Liver (tissue), 9 donors: Measurements from ENCODE around the gene PEX19. TPM values are rescaled to one million over a fixed set of nuclear protein-coding genes. Genes with fewer than 3 reads are reported as not detected.

Experiments used
- DNase-seq: peaks from one replicate; pipeline ENCODE4 v3.0.0-alpha.2; 2017; ENCODE audit warnings: low spot score
- H3K27ac ChIP-seq, 2 donors: one replicate each; pipeline ENCODE4 v1.7.0; 2013; ENCODE audit warnings: inconsistent platforms in 2 of 2, low read length in 2 of 2, control low read depth in 1 of 2, low read depth in 1 of 2, mild to moderate bottlenecking in 1 of 2
- H3K27me3 ChIP-seq, 4 donors: one replicate each; pipeline versions ENCODE4 v1.6.1 to v1.7.0; 2013; ENCODE audit warnings: low read length in 3 of 4, inconsistent platforms in 1 of 4, mild to moderate bottlenecking in 1 of 4, moderate library complexity in 1 of 4; ENCODE audit not compliant: control insufficient read depth in 4 of 4, insufficient read depth in 4 of 4
- H3K36me3 ChIP-seq, 4 donors: one replicate each; pipeline versions ENCODE4 v1.6.1 to v1.7.0; 2013; ENCODE audit warnings: low read length in 3 of 4, mild to moderate bottlenecking in 3 of 4, low read depth in 1 of 4, moderate library complexity in 1 of 4; ENCODE audit not compliant: control insufficient read depth in 4 of 4, insufficient read depth in 3 of 4
- H3K4me1 ChIP-seq, 4 donors: one replicate each; pipeline versions ENCODE4 v1.6.1 to v1.7.0; 2013; ENCODE audit warnings: low read length in 3 of 4, mild to moderate bottlenecking in 3 of 4, moderate library complexity in 1 of 4; ENCODE audit not compliant: control insufficient read depth in 4 of 4, insufficient read depth in 4 of 4
- H3K4me3 ChIP-seq, 3 donors: one replicate each; pipeline versions ENCODE4 v1.6.1 to v1.7.0; 2013; ENCODE audit warnings: low read length in 3 of 3, control low read depth in 1 of 3, low read depth in 1 of 3, mild to moderate bottlenecking in 1 of 3
- H3K9ac ChIP-seq, 2 donors: one replicate each; pipeline ENCODE4 v1.7.0; 2013; ENCODE audit warnings: low read length in 2 of 2, mild to moderate bottlenecking in 2 of 2, moderate library complexity in 2 of 2, control low read depth in 1 of 2, low read depth in 1 of 2
- H3K9me3 ChIP-seq, 4 donors: one replicate each; pipeline versions ENCODE4 v1.6.1 to v1.7.0; 2013; ENCODE audit warnings: low read length in 3 of 4; ENCODE audit not compliant: control insufficient read depth in 4 of 4
- EGR1 ChIP-seq, 2 donors: IDR thresholded peaks; 2 replicates each; pipeline ENCODE4 v1.6.1; 2016 to 2018; ENCODE audit warnings: antibody characterized with exemption in 2 of 2, low read depth in 2 of 2
- FOXA1 ChIP-seq: IDR thresholded peaks from 2 replicates; pipeline ENCODE4 v1.6.1; 2016; ENCODE audit warnings: antibody characterized with exemption
- FOXA2 ChIP-seq: IDR thresholded peaks from 2 replicates; pipeline ENCODE4 v1.6.1; 2016; ENCODE audit warnings: antibody characterized with exemption
- GABPA ChIP-seq, 2 donors: IDR thresholded peaks in 1 of 2; conservative IDR thresholded peaks in 1 of 2; 2 replicates each; pipeline ENCODE4 v1.6.1; 2016; ENCODE audit warnings: antibody characterized with exemption in 2 of 2, mild to moderate bottlenecking in 1 of 2, moderate library complexity in 1 of 2
- HNF4A ChIP-seq, 2 donors: conservative IDR thresholded peaks; 2 replicates each; pipeline ENCODE4 v1.6.1; 2016; ENCODE audit warnings: antibody characterized with exemption in 2 of 2, mild to moderate bottlenecking in 2 of 2
- HNF4G ChIP-seq: IDR thresholded peaks from 2 replicates; pipeline ENCODE4 v1.6.1; 2016; ENCODE audit warnings: antibody characterized with exemption
- JUND ChIP-seq, 2 donors: IDR thresholded peaks; 2 replicates each; pipeline ENCODE4 v1.6.1; 2016; ENCODE audit warnings: antibody characterized with exemption in 2 of 2
- NR2F2 ChIP-seq: IDR thresholded peaks from 2 replicates; pipeline ENCODE4 v1.6.1; 2016; ENCODE audit warnings: antibody characterized with exemption
- RAD21 ChIP-seq, 2 donors: IDR thresholded peaks; 2 replicates each; pipeline ENCODE4 v1.6.1; 2016; ENCODE audit warnings: antibody characterized with exemption in 2 of 2, mild to moderate bottlenecking in 2 of 2
- RXRA ChIP-seq, 2 donors: IDR thresholded peaks; 2 replicates each; pipeline ENCODE4 v1.6.1; 2017 to 2018; ENCODE audit warnings: antibody characterized with exemption in 2 of 2, mild to moderate bottlenecking in 1 of 2
- SP1 ChIP-seq: IDR thresholded peaks from 2 replicates; pipeline ENCODE4 v1.6.1; 2018; ENCODE audit warnings: antibody characterized with exemption, mild to moderate bottlenecking
- TAF1 ChIP-seq: conservative IDR thresholded peaks from 2 replicates; pipeline ENCODE4 v1.6.1; 2016; ENCODE audit warnings: antibody characterized with exemption, mild to moderate bottlenecking
- WGBS: extraction: QIAGEN DNeasy Blood & Tissue Kit; methylation state at CpG from one replicate; pipeline ENCODE4 v1.1.7; 2013; 5-methylcytosine and 5-hydroxymethylcytosine counted together
- polyA plus RNA-seq, 2 donors: library from polyadenylated mRNA; stranded (reverse) in 1 of 2; unstranded in 1 of 2; fragments of 200-250 nt in 1 of 2; fragments of >200 nt in 1 of 2; fragmentation: Nextera tagmentation in 1 of 2; extraction: Ambion mirVana in 1 of 2; gene quantifications; one replicate each; pipeline versions ENCODE4 v1.2.1 to v1.2.3, GENCODE V29; 2013 to 2015
- total RNA-seq, 2 donors: library from RNA; depleted of rRNA; stranded (reverse); fragments of >200 nt; gene quantifications; one replicate each; pipeline ENCODE4 v1.2.3, GENCODE V29; 2014
- TF ChIP-seq, protein P1 (sequence below): IDR thresholded peaks from 2 replicates; pipeline ENCODE4 v1.6.1; 2016; ENCODE audit warnings: antibody characterized with exemption
- TF ChIP-seq, protein P2 (sequence below): IDR thresholded peaks from 2 replicates; pipeline ENCODE4 v1.6.1; 2016; ENCODE audit warnings: antibody characterized with exemption
- TF ChIP-seq, protein P3 (sequence below): IDR thresholded peaks from 2 replicates; pipeline ENCODE4 v1.6.1; 2016; ENCODE audit warnings: antibody characterized with exemption
- TF ChIP-seq, protein P4 (sequence below): IDR thresholded peaks from 2 replicates; pipeline ENCODE4 v1.6.1; 2016; ENCODE audit warnings: antibody characterized with exemption, mild to moderate bottlenecking
- TF ChIP-seq, protein P5 (sequence below): fragments of 150-350 bp; IDR thresholded peaks from 2 replicates; pipeline ENCODE4 v1.5.1; 2017; ENCODE audit warnings: improper control_type of control experiment, low read depth, low read length; ENCODE audit not compliant: missing input control
- donor health status: healthy.
- donor health status: healthy.
- donor health status: healthy.
- donor health status: healthy.
- donor health status: healthy.

The PEX19 gene
- total and polyA plus RNA-seq, 4 donors, result 24.8 to 73.9 (median 43.7) TPM

DNA sequence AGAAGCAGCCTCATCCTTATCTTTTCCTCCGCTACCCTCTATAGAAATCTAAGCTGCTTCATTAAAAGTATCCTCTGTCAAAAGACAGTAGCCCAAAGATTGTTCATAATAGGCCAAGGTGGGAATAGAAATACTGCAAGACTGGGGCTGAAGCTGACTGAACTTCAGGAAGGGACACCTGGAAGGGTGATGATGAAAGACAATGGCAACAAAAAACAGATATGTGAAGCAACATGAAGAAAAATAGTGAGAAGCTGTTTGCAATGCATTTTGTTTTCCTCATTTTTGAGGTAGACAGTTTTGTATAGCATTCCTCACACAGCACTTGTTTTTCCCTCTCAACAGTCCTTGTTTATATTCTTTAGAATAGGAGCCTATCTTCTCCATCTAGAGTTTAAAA is 39.5 kb downstream of the PEX19 start:
- Histone ChIP-seq H3K4me1 (peaks cover 3 to 51% (median 45%) of the 10 kb centered on the region in 4 donors), H3K36me3 (peaks cover 0 to 2% (median 1%) of the 10 kb centered on the region in 4 donors), H3K9me3 (no peaks in the 10 kb centered on the region), H3K4me3 (no peak overlapping the region), H3K9ac (no peak overlapping the region), H3K27ac (no peak overlapping the region), H3K27me3 (no peaks in the 10 kb centered on the region)
- WGBS, result 93% methylated on average over 1 of the region's 1 CpG
- TF ChIP-seq GABPA (IDR thresholded peaks at IDR 0.05 in 1 of 2, conservative IDR thresholded peaks at IDR 0.05 in 1 of 2) (no peak), HNF4G (no peak), EGR1 (IDR thresholded peaks at IDR 0.05; ENCODE audit: low read depth in 2 of 2) (no peak), NR2F2 (no peak), SP1 (no peak), TAF1 (no peak), FOXA1 (no peak), RAD21 (IDR thresholded peaks at IDR 0.05) (no peak), RXRA (IDR thresholded peaks at IDR 0.05) (no peak), FOXA2 (no peak), HNF4A (conservative IDR thresholded peaks at IDR 0.05) (no peak)
- TF ChIP-seq, protein P1, sequence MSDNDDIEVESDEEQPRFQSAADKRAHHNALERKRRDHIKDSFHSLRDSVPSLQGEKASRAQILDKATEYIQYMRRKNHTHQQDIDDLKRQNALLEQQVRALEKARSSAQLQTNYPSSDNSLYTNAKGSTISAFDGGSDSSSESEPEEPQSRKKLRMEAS, result no peak
- TF ChIP-seq, protein P2, sequence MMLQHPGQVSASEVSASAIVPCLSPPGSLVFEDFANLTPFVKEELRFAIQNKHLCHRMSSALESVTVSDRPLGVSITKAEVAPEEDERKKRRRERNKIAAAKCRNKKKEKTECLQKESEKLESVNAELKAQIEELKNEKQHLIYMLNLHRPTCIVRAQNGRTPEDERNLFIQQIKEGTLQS, result no peak
- TF ChIP-seq, protein P3, sequence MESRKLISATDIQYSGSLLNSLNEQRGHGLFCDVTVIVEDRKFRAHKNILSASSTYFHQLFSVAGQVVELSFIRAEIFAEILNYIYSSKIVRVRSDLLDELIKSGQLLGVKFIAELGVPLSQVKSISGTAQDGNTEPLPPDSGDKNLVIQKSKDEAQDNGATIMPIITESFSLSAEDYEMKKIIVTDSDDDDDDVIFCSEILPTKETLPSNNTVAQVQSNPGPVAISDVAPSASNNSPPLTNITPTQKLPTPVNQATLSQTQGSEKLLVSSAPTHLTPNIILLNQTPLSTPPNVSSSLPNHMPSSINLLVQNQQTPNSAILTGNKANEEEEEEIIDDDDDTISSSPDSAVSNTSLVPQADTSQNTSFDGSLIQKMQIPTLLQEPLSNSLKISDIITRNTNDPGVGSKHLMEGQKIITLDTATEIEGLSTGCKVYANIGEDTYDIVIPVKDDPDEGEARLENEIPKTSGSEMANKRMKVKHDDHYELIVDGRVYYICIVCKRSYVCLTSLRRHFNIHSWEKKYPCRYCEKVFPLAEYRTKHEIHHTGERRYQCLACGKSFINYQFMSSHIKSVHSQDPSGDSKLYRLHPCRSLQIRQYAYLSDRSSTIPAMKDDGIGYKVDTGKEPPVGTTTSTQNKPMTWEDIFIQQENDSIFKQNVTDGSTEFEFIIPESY, result no peak
- TF ChIP-seq, protein P4, sequence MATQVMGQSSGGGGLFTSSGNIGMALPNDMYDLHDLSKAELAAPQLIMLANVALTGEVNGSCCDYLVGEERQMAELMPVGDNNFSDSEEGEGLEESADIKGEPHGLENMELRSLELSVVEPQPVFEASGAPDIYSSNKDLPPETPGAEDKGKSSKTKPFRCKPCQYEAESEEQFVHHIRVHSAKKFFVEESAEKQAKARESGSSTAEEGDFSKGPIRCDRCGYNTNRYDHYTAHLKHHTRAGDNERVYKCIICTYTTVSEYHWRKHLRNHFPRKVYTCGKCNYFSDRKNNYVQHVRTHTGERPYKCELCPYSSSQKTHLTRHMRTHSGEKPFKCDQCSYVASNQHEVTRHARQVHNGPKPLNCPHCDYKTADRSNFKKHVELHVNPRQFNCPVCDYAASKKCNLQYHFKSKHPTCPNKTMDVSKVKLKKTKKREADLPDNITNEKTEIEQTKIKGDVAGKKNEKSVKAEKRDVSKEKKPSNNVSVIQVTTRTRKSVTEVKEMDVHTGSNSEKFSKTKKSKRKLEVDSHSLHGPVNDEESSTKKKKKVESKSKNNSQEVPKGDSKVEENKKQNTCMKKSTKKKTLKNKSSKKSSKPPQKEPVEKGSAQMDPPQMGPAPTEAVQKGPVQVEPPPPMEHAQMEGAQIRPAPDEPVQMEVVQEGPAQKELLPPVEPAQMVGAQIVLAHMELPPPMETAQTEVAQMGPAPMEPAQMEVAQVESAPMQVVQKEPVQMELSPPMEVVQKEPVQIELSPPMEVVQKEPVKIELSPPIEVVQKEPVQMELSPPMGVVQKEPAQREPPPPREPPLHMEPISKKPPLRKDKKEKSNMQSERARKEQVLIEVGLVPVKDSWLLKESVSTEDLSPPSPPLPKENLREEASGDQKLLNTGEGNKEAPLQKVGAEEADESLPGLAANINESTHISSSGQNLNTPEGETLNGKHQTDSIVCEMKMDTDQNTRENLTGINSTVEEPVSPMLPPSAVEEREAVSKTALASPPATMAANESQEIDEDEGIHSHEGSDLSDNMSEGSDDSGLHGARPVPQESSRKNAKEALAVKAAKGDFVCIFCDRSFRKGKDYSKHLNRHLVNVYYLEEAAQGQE, result no peak
- DNase-seq, result no peak

DNA sequence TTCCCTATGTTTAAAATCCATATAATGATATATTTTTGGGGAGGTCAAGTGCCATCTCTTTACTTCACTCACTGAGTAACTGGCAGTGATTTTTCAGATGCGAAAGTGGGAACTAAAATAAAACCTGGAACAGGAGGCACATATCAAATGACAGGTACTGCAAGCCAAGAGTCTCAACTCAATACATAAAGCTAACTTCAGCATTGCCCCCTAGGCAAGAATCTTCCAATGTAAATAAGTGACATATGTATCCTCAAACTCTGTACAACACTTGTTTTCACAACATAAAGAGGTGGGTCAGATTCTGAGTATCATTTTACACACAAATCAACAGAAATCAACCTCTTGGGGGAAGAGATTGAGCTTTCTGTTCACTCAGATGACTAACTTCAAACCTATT is 40.7 kb downstream of the PEX19 start:
- Histone ChIP-seq H3K9ac (no peak overlapping the region), H3K9me3 (no peaks in the 10 kb centered on the region), H3K4me3 (no peak overlapping the region), H3K27ac (no peak overlapping the region), H3K27me3 (no peaks in the 10 kb centered on the region), H3K4me1 (peaks cover 3 to 57% (median 50%) of the 10 kb centered on the region in 4 donors), H3K36me3 (peaks cover 2 to 13% (median 9%) of the 10 kb centered on the region in 4 donors)
- 51% methylated on average over 1 of the region's 1 CpG for WGBS
- TF ChIP-seq JUND (IDR thresholded peaks at IDR 0.05), result no peak
- TF ChIP-seq, protein P5, sequence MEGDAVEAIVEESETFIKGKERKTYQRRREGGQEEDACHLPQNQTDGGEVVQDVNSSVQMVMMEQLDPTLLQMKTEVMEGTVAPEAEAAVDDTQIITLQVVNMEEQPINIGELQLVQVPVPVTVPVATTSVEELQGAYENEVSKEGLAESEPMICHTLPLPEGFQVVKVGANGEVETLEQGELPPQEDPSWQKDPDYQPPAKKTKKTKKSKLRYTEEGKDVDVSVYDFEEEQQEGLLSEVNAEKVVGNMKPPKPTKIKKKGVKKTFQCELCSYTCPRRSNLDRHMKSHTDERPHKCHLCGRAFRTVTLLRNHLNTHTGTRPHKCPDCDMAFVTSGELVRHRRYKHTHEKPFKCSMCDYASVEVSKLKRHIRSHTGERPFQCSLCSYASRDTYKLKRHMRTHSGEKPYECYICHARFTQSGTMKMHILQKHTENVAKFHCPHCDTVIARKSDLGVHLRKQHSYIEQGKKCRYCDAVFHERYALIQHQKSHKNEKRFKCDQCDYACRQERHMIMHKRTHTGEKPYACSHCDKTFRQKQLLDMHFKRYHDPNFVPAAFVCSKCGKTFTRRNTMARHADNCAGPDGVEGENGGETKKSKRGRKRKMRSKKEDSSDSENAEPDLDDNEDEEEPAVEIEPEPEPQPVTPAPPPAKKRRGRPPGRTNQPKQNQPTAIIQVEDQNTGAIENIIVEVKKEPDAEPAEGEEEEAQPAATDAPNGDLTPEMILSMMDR, result no peak
- no peak for TF ChIP-seq SP1
- DNase-seq, result no peak
